HG02759 (cell line): ENCODE results near the gene TMEM170B.
A peak's percentile ranks its signal among the peaks of the same experiment; 100 is the strongest.
"Not testable (repeated sequence)": the region's sequence is repeated elsewhere in the genome, so short reads cannot be mapped to it uniquely, and the experiment has no call there.

Experiments
- ATAC-seq: cut with Tn5 transposase; IDR thresholded peaks from one replicate; pipeline ENCODE4 v1.9.1; 2021; ENCODE audit warnings: mild to moderate bottlenecking, moderate library complexity; ENCODE audit not compliant: unreplicated experiment

The TMEM170B gene

GRCh38 chr6:11527274-11527870, 10.2 kb upstream of the TMEM170B start:
- ATAC-seq, result no peak

- no peak for ATAC-seq
These were observed 8.6 kb upstream of the TMEM170B start for GRCh38 chr6:11528996-11529395.

GRCh38 chr6:11532097-11532496, 5.5 kb upstream of the TMEM170B start:
- no peak for ATAC-seq

- ATAC-seq, result no peak
These were observed 3.0 kb upstream of the TMEM170B start for GRCh38 chr6:11534561-11534960.

GRCh38 chr6:11535801-11536230, 1.7 kb upstream of the TMEM170B start:
- ATAC-seq, result no peak

- ATAC-seq, result no peak
These were observed 754 bp upstream of the TMEM170B start for GRCh38 chr6:11536795-11537194.

GRCh38 chr6:11538052-11538818, 686 bp downstream of the TMEM170B start:
- ATAC-seq, result peak; percentile 19

- no peak for ATAC-seq
These were observed 1.4 kb downstream of the TMEM170B start for GRCh38 chr6:11538819-11539468.

GRCh38 chr6:11542863-11543262, 5.3 kb downstream of the TMEM170B start:
- no peak for ATAC-seq

- ATAC-seq, result no peak
These were observed 6.5 kb downstream of the TMEM170B start for GRCh38 chr6:11543919-11544518.

- ATAC-seq, result not testable (repeated sequence)
These were observed 10.3 kb downstream of the TMEM170B start for GRCh38 chr6:11547846-11548245.

GRCh38 chr6:11548578-11548977, 11.0 kb downstream of the TMEM170B start:
- not testable (repeated sequence) for ATAC-seq

- no peak for ATAC-seq
These were observed 13.5 kb downstream of the TMEM170B start for GRCh38 chr6:11551053-11551452.

- no peak for ATAC-seq
These were observed 14.9 kb downstream of the TMEM170B start for GRCh38 chr6:11552442-11552841.

- ATAC-seq, result no peak
These were observed 16.3 kb downstream of the TMEM170B start for GRCh38 chr6:11553824-11554223.

- ATAC-seq, result no peak
These were observed 18.8 kb downstream of the TMEM170B start for GRCh38 chr6:11556309-11556708.

- ATAC-seq, result no peak
These were observed 26.2 kb downstream of the TMEM170B start for GRCh38 chr6:11563793-11564192.

- ATAC-seq, result no peak
These were observed 29.1 kb downstream of the TMEM170B start for GRCh38 chr6:11566609-11567008.

- no peak for ATAC-seq
These were observed 33.5 kb downstream of the TMEM170B start for GRCh38 chr6:11571073-11571472.

GRCh38 chr6:11575408-11576033, 38.0 kb downstream of the TMEM170B start:
- peak; percentile 99 for ATAC-seq
